Common myeloid progenitor, CD34-positive (primary cell): ENCODE data around the gene MRPS10.
"Not testable (repeated sequence)": the region's sequence is repeated elsewhere in the genome, so short reads cannot be mapped to it uniquely, and the experiment has no call there.

Source experiments
- CTCF ChIA-PET: fragments of 350-600 bp; sonication (Branson Sonifier 250); formaldehyde crosslinking; loops from one replicate; lab custom pipeline; 2021; ENCODE audit warnings: antibody characterized with exemption; lab: Charles Lee
- POLR2A ChIA-PET: fragments of 350-600 bp; sonication (Branson Sonifier 250); formaldehyde crosslinking; loops from one replicate; lab custom pipeline; 2021; ENCODE audit warnings: antibody characterized with exemption; lab: Charles Lee
- DNase-seq, 3 donors: peaks; one replicate each; pipeline versions ENCODE4 v3.0.0 to v3.0.0-alpha.2; 2013
- H3K27ac ChIP-seq, 2 experiments: 1 replicate in 1 of 2; 2 replicates in 1 of 2; pipeline ENCODE4 v1.7.0; 2013; ENCODE audit warnings: inconsistent platforms in 2 of 2, low read length in 2 of 2, mild to moderate bottlenecking in 2 of 2, low read depth in 1 of 2, moderate library complexity in 1 of 2; ENCODE audit not compliant: severe bottlenecking in 2 of 2, insufficient read depth in 1 of 2, poor library complexity in 1 of 2
- H3K27me3 ChIP-seq, 5 experiments: replicated peaks in 2 of 5; 1 replicate in 3 of 5; 2 replicates in 2 of 5; pipeline versions ENCODE4 v1.6.1 to v1.7.0; 2013; ENCODE audit warnings: low read length in 4 of 5, mild to moderate bottlenecking in 2 of 5, moderate library complexity in 2 of 5, inconsistent platforms in 1 of 5; ENCODE audit not compliant: insufficient read depth in 5 of 5, control insufficient read depth in 4 of 5
- H3K36me3 ChIP-seq, 4 experiments: 1 replicate in 2 of 4; 2 replicates in 2 of 4; pipeline versions ENCODE4 v1.6.1 to v1.7.0; 2013; ENCODE audit warnings: low read length in 3 of 4, control low read depth in 1 of 4, mild to moderate bottlenecking in 1 of 4; ENCODE audit not compliant: control insufficient read depth in 4 of 4, insufficient read depth in 4 of 4
- H3K4me1 ChIP-seq, 4 experiments: 1 replicate in 3 of 4; 2 replicates in 1 of 4; pipeline versions ENCODE4 v1.6.1 to v1.7.1; 2013; ENCODE audit warnings: low read length in 3 of 4, mild to moderate bottlenecking in 3 of 4, control low read depth in 1 of 4, inconsistent platforms in 1 of 4, moderate library complexity in 1 of 4; ENCODE audit not compliant: control insufficient read depth in 4 of 4, insufficient read depth in 4 of 4; ENCODE audit errors: control extremely low read depth in 1 of 4
- H3K4me3 ChIP-seq, 7 experiments: 1 replicate in 4 of 7; 2 replicates in 3 of 7; pipeline versions ENCODE4 v1.5.1 to v1.7.0; 2013; ENCODE audit warnings: mild to moderate bottlenecking in 7 of 7, low read length in 6 of 7, moderate library complexity in 6 of 7, inconsistent platforms in 2 of 7, low read depth in 2 of 7, control low read depth in 1 of 7; ENCODE audit not compliant: insufficient read depth in 4 of 7, control insufficient read depth in 1 of 7; ENCODE audit errors: extremely low read depth in 1 of 7
- H3K9me3 ChIP-seq, 5 experiments: 1 replicate in 4 of 5; 2 replicates in 1 of 5; pipeline versions ENCODE4 v1.6.1 to v1.7.1; 2013; ENCODE audit warnings: low read length in 4 of 5, mild to moderate bottlenecking in 2 of 5, inconsistent platforms in 1 of 5, low read depth in 1 of 5, moderate library complexity in 1 of 5; ENCODE audit not compliant: control insufficient read depth in 4 of 5, insufficient read depth in 2 of 5; ENCODE audit errors: control extremely low read depth in 1 of 5
- WGBS: methylation state at CpG from one replicate; pipeline ENCODE4 v1.1.5; 2013; ENCODE audit not compliant: insufficient coverage; 5-methylcytosine and 5-hydroxymethylcytosine counted together

MRPS10 gene

GRCh38 chr6:42173101-42173500 lies 44.6 kb downstream of the MRPS10 start, which contains the start of gene GUCA1A:
GUCA1A (plus strand) TSS chr6:42173364; CDS start chr6:42173614, 250 bp downstream.
- ChIA-PET CTCF (interaction anchor here (1.1 to 1.4 kb wide), 2 partner anchors 9 to 42 kb away, joined by 3 read pairs; no protein-coding TSS in a partner anchor), POLR2A (no interaction called here)
- Histone ChIP-seq H3K9me3 (no peaks in the 10 kb centered on the region), H3K27ac (no peak within 1 kb of the TSS), H3K4me1 (peaks cover 0 to 6% (median 2%) of the 10 kb centered on the region in 4 experiments), H3K36me3 (no peaks in the 10 kb centered on the region), H3K4me3 (no peak within 1 kb of the TSS), H3K27me3 (peaks cover 0 to 4% (median 0%) of the 10 kb centered on the region in 5 experiments)
- no peak for DNase-seq
- WGBS, result 100% methylated on average over 1 of the region's 2 CpGs

GRCh38 chr6:42171813-42172581 lies 45.7 kb downstream of the MRPS10 start:
- no peaks in the 10 kb centered on the region for H3K36me3 ChIP-seq
- ChIA-PET CTCF (interaction anchor here (1.4 kb wide), 1 partner anchor 43 kb away, joined by 3 read pairs; no protein-coding TSS in a partner anchor), POLR2A (no interaction called here)
- no peaks in the 10 kb centered on the region for H3K4me1 ChIP-seq
- H3K27me3 ChIP-seq, result no peaks in the 10 kb centered on the region
- H3K27ac ChIP-seq, result no peak overlapping the region
- WGBS, result 100% methylated on average over 7 of the region's 7 CpGs
- H3K4me3 ChIP-seq, result no peak overlapping the region
- no peak for DNase-seq
- H3K9me3 ChIP-seq, result no peaks in the 10 kb centered on the region

GRCh38 chr6:42169780-42170179 lies 47.9 kb downstream of the MRPS10 start:
- H3K27me3 ChIP-seq, DNase-seq, H3K4me1 ChIP-seq, H3K36me3 ChIP-seq, POLR2A ChIA-PET, H3K27ac ChIP-seq, H3K4me3 ChIP-seq, H3K9me3 ChIP-seq: not testable (repeated sequence)
- WGBS, result no CpG with 5 or more reads among the region's 2 CpGs
- CTCF ChIA-PET, result interaction anchor here (1.3 to 4.1 kb wide), 9 partner anchors 9 to 97 kb away, joined by 3 to 29 read pairs (median 4); no protein-coding TSS in a partner anchor

GRCh38 chr6:42168650-42169049 lies 49.0 kb downstream of the MRPS10 start:
- ChIA-PET CTCF (interaction anchor here (0.6 to 4.1 kb wide), 12 partner anchors 17 to 96 kb away, joined by 3 to 29 read pairs (median 4); no protein-coding TSS in a partner anchor), POLR2A (no interaction called here)
- Histone ChIP-seq H3K36me3 (no peaks in the 10 kb centered on the region), H3K27ac (no peak overlapping the region), H3K4me1 (no peaks in the 10 kb centered on the region), H3K9me3 (no peaks in the 10 kb centered on the region), H3K27me3 (no peaks in the 10 kb centered on the region), H3K4me3 (no peak overlapping the region)
- DNase-seq, result no peak
- 94% methylated on average over 4 of the region's 6 CpGs for WGBS

- ChIA-PET POLR2A (no interaction called here), CTCF (interaction anchor here (0.6 to 4.1 kb wide), 6 partner anchors 30 to 93 kb away, joined by 4 to 29 read pairs (median 6); no protein-coding TSS in a partner anchor)
- H3K4me3 ChIP-seq, result no peak overlapping the region
- peak; percentile 65 to 82 (median 70) for DNase-seq
- H3K27ac ChIP-seq, result no peak overlapping the region
- no peaks in the 10 kb centered on the region for H3K27me3 ChIP-seq
- no peaks in the 10 kb centered on the region for H3K36me3 ChIP-seq
- 38% methylated on average over 6 of the region's 8 CpGs for WGBS
- H3K9me3 ChIP-seq, result no peaks in the 10 kb centered on the region
- H3K4me1 ChIP-seq, result no peaks in the 10 kb centered on the region
Measured at GRCh38 chr6:42166444-42167141, 51.1 kb downstream of the MRPS10 start.

- Histone ChIP-seq H3K4me1 (no peaks in the 10 kb centered on the region), H3K27me3 (no peaks in the 10 kb centered on the region), H3K27ac (no peak overlapping the region), H3K4me3 (no peak overlapping the region), H3K36me3 (no peaks in the 10 kb centered on the region), H3K9me3 (no peaks in the 10 kb centered on the region)
- WGBS, result 89% methylated on average over 9 of the region's 9 CpGs
- POLR2A ChIA-PET, result no interaction called here
- CTCF ChIA-PET, result interaction anchor here (0.7 to 3.5 kb wide), 17 partner anchors 8 to 118 kb away, joined by 3 to 26 read pairs (median 4); no protein-coding TSS in a partner anchor
- DNase-seq, result no peak
Measured at GRCh38 chr6:42165016-42165415, 52.6 kb downstream of the MRPS10 start.
